GM19238 (cell line): ENCODE data around the gene SLX9.

Experiments
- DNase-seq: peaks from one replicate; pipeline ENCODE4 v3.0.0; 2011; ENCODE audit warnings: low spot score; ENCODE audit not compliant: insufficient read length

SLX9 gene

GRCh38 chr21:45001134-45002095 lies 61.6 kb downstream of the SLX9 start:
- no peak for DNase-seq

GRCh38 chr21:45002381-45003204 lies 62.8 kb downstream of the SLX9 start:
- DNase-seq: no peak

- no peak for DNase-seq
These were observed 63.7 kb downstream of the SLX9 start for GRCh38 chr21:45003331-45004058.

- DNase-seq: no peak
These were observed 64.2 kb downstream of the SLX9 start for GRCh38 chr21:45004059-45004422.

GRCh38 chr21:45004481-45005247 lies 64.8 kb downstream of the SLX9 start:
- no peak for DNase-seq

GRCh38 chr21:45006536-45007095 lies 66.8 kb downstream of the SLX9 start:
- no peak for DNase-seq

- DNase-seq: no peak
These were observed 69.8 kb downstream of the SLX9 start for GRCh38 chr21:45009616-45010015.

- DNase-seq: no peak
These were observed 70.3 kb downstream of the SLX9 start for GRCh38 chr21:45010096-45010495.

- DNase-seq: no peak
These were observed 71.0 kb downstream of the SLX9 start for GRCh38 chr21:45010860-45011259.

- DNase-seq: no peak
These were observed 71.6 kb downstream of the SLX9 start for GRCh38 chr21:45011426-45011825.

GRCh38 chr21:45011911-45012661 lies 72.3 kb downstream of the SLX9 start:
- no peak for DNase-seq

- no peak for DNase-seq
These were observed 72.9 kb downstream of the SLX9 start for GRCh38 chr21:45012662-45013259.

- DNase-seq: no peak
These were observed 73.5 kb downstream of the SLX9 start for GRCh38 chr21:45013260-45013841.

- DNase-seq: no peak
These were observed 75.1 kb downstream of the SLX9 start for GRCh38 chr21:45014747-45015468.

GRCh38 chr21:45015469-45015860 lies 75.6 kb downstream of the SLX9 start:
- DNase-seq: no peak

- DNase-seq: no peak
These were observed 76.2 kb downstream of the SLX9 start for GRCh38 chr21:45016031-45016405.

GRCh38 chr21:45016406-45017038 lies 76.7 kb downstream of the SLX9 start:
- DNase-seq: no peak
